HL-60 (cell line): Measurements from ENCODE around the gene SPPL2C.

ENCODE experiments used
- CTCF ChIP-seq: IDR thresholded peaks from one replicate; pipeline ENCODE4 v1.5.1; 2011; ENCODE audit warnings: low read length, control low read depth, inconsistent platforms; ENCODE audit not compliant: insufficient read depth
- POLR2AphosphoS5 ChIP-seq: IDR thresholded peaks from 2 replicates; pipeline ENCODE4 v1.6.1; 2012; ENCODE audit warnings: low read depth

DNA sequence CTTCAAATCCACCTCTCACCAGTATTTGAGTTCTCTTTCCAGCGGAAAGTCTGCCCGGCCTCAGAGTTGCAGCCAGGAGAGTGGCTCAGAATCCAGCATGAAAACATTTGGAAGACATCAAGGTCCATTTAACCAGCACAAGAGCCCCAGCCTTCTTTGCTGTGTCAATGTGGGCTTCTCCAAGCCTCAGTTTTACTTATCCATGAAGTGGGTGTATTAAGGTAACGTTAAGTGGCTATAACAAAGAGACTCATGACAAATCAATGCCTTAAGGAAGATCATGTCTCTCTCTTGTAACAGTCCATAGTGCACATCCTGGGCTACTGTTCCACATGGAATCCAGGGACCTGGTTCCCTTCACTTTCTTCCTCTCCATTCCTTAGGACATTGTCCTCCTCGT is 959 bp upstream of the SPPL2C start:
- TF ChIP-seq CTCF (no peak), POLR2AphosphoS5 (no peak)
